Upper lobe of right lung (tissue), 1 donor: ENCODE results near the gene GINS1. TPM values are rescaled to one million over a fixed set of nuclear protein-coding genes. Genes with fewer than 3 reads are reported as not detected.

ENCODE experiments used
- ATAC-seq: fragments of 200-7000 bp; cut with Tn5 transposase; one replicate; pipeline ENCODE4 v1.9.1; 2020; ENCODE audit warnings: mild to moderate bottlenecking, moderate library complexity
- DNase-seq: peaks from one replicate; pipeline ENCODE4 v3.0.0-alpha.2; 2020
- H3K27ac ChIP-seq: fragments of 200-600 bp; one replicate; pipeline ENCODE4 v1.8.0; 2022
- H3K27me3 ChIP-seq: fragments of 200-600 bp; one replicate; pipeline ENCODE4 v1.8.0; 2022; ENCODE audit warnings: mild to moderate bottlenecking
- H3K36me3 ChIP-seq: fragments of 200-600 bp; one replicate; pipeline ENCODE4 v1.8.0; 2022
- H3K4me1 ChIP-seq: fragments of 200-600 bp; one replicate; pipeline ENCODE4 v1.8.0; 2022
- H3K4me3 ChIP-seq: fragments of 200-600 bp; one replicate; pipeline ENCODE4 v1.8.0; 2022; ENCODE audit warnings: mild to moderate bottlenecking
- H3K9me3 ChIP-seq: fragments of 200-600 bp; one replicate; pipeline ENCODE4 v1.8.0; 2022
- CTCF ChIP-seq: fragments of 200-600 bp; IDR thresholded peaks from one replicate; pipeline ENCODE4 v1.8.0; 2022; ENCODE audit warnings: antibody characterized with exemption
- intact Hi-C: fragments of 100-400 bp; cut with DNase I; formaldehyde crosslinking; loops from one replicate; pipeline ENCODE4 v1.11.0; 2022
- total RNA-seq: library from RNA; stranded (reverse); fragmentation: NEBNext Ultra II Directional; extraction: Animal tissue kit (Norgen Biotek cat#: 25700); gene quantifications from one replicate; pipeline ENCODE4 v1.2.1, GENCODE V29; 2021
- donor health status: DM: no; HTN: yes; CAD: no; lungs with severe emphysema.

Gene GINS1
- total RNA-seq, 1 donor from 2014 or later: 0.55 TPM

GRCh38 chr20:25368526-25368925 lies 38.9 kb upstream of the GINS1 start:
- intact Hi-C loops: no loop called here
- Histone ChIP-seq H3K27ac (no peak overlapping the region), H3K4me3 (no peak overlapping the region), H3K4me1 (peaks cover 4% of the 10 kb centered on the region), H3K9me3 (no peaks in the 10 kb centered on the region), H3K27me3 (no peaks in the 10 kb centered on the region), H3K36me3 (no peaks in the 10 kb centered on the region)
- TF ChIP-seq CTCF: no peak
- DNase-seq: no peak
- ATAC-seq: no peak

GRCh38 chr20:25368976-25369375 lies 38.5 kb upstream of the GINS1 start:
- H3K27ac ChIP-seq: no peak overlapping the region
- DNase-seq (no peak), ATAC-seq (no peak)
- H3K36me3 ChIP-seq: no peaks in the 10 kb centered on the region
- no peaks in the 10 kb centered on the region for H3K9me3 ChIP-seq
- H3K4me3 ChIP-seq: no peak overlapping the region
- intact Hi-C loops: no loop called here
- no peaks in the 10 kb centered on the region for H3K27me3 ChIP-seq
- no peak for TF ChIP-seq CTCF
- H3K4me1 ChIP-seq: peaks cover 4% of the 10 kb centered on the region

GRCh38 chr20:25369529-25369928 lies 37.9 kb upstream of the GINS1 start:
- peaks cover 4% of the 10 kb centered on the region for H3K4me1 ChIP-seq
- H3K27me3 ChIP-seq: no peaks in the 10 kb centered on the region
- TF ChIP-seq CTCF: no peak
- H3K4me3 ChIP-seq: no peak overlapping the region
- H3K9me3 ChIP-seq: no peaks in the 10 kb centered on the region
- intact Hi-C loops: no loop called here
- ATAC-seq: peak; percentile 67
- H3K27ac ChIP-seq: no peak overlapping the region
- H3K36me3 ChIP-seq: no peaks in the 10 kb centered on the region
- no peak for DNase-seq

GRCh38 chr20:25369971-25370370 lies 37.5 kb upstream of the GINS1 start:
- H3K4me3 ChIP-seq: no peak overlapping the region
- no peak for ATAC-seq

GRCh38 chr20:25372584-25373336 lies 34.7 kb upstream of the GINS1 start:
- Histone ChIP-seq H3K4me1 (peaks cover 4% of the 10 kb centered on the region), H3K27ac (no peak overlapping the region), H3K9me3 (no peaks in the 10 kb centered on the region), H3K27me3 (no peaks in the 10 kb centered on the region), H3K36me3 (no peaks in the 10 kb centered on the region), H3K4me3 (no peak overlapping the region)
- TF ChIP-seq CTCF: no peak
- intact Hi-C loops: no loop called here
- ATAC-seq: no peak
- DNase-seq: no peak

More at GRCh38 chr20:25369971-25370370, 37.5 kb upstream of the GINS1 start:
- Histone ChIP-seq H3K27me3 (no peaks in the 10 kb centered on the region), H3K9me3 (no peaks in the 10 kb centered on the region), H3K4me1 (peaks cover 4% of the 10 kb centered on the region), H3K36me3 (no peaks in the 10 kb centered on the region), H3K27ac (no peak overlapping the region)
- no peak for TF ChIP-seq CTCF
- intact Hi-C loops: no loop called here
- no peak for DNase-seq

GRCh38 chr20:25374842-25375241 lies 32.6 kb upstream of the GINS1 start:
- intact Hi-C loops: no loop called here

More at GRCh38 chr20:25374842-25375241, 32.6 kb upstream of the GINS1 start:
- Histone ChIP-seq H3K4me1 (no peaks in the 10 kb centered on the region), H3K27ac (no peak overlapping the region), H3K4me3 (no peak overlapping the region), H3K9me3 (no peaks in the 10 kb centered on the region), H3K36me3 (no peaks in the 10 kb centered on the region), H3K27me3 (no peaks in the 10 kb centered on the region)
- DNase-seq (no peak), ATAC-seq (no peak)
- TF ChIP-seq CTCF: no peak
